K562 (cell line): ENCODE results near the gene CHAMP1. TPM values are rescaled to one million over a fixed set of nuclear protein-coding genes. Genes with fewer than 3 reads are reported as not detected.
A peak's percentile ranks its signal among the peaks of the same experiment; 100 is the strongest.

Experiments used
- ATAC-seq: fragments of 200-7000 bp; cut with Tn5 transposase; 3 replicates; pipeline ENCODE4 v1.9.1; 2020; ENCODE audit warnings: moderate library complexity
- BruUV-seq: library from RNA; stranded (reverse); fragments of 400-500 nt; replicated peaks from 2 replicates; lab custom pipeline; 2021; lab: Mats Ljungman, UMichigan
- CTCF ChIA-PET: fragments of 300-600 bp; formaldehyde crosslinking; extraction: SDS; loops from one replicate; lab custom pipeline; 2021; ENCODE audit warnings: low intra/inter-chr PET ratio; lab: Yijun Ruan, JAX
- POLR2A ChIA-PET: fragments of 300-600, 350-650 bp; sonication (Branson Sonifier 250); formaldehyde crosslinking; extraction: SDS; loops from one replicate; lab custom pipeline; 2021; ENCODE audit warnings: antibody characterized with exemption, inconsistent platforms; lab: Yijun Ruan, JAX
- DNase-seq, 4 experiments: peaks; one replicate each; pipeline versions ENCODE4 v3.0.0 to v3.0.0-alpha.2; 2011 to 2018; ENCODE audit warnings: low spot score in 3 of 4, mixed read lengths in 3 of 4; ENCODE audit errors: extremely low read depth in 1 of 4
- FAIRE-seq: peaks from 2 replicates; lab custom pipeline; 2011; peaks lifted over from hg19 to GRCh38; lab: Jason Lieb, UNC
- H2AFZ ChIP-seq: 2 replicates; pipeline ENCODE4 v1.6.0; 2011; ENCODE audit warnings: low read depth, low read length, control low read depth, inconsistent platforms
- H3K27ac ChIP-seq: fragments of 200-600 bp; 3 replicates; pipeline ENCODE4 v1.8.0; 2011; ENCODE audit warnings: low read depth, mild to moderate bottlenecking, control low read depth, inconsistent platforms, low read length, moderate library complexity, mixed read lengths; ENCODE audit errors: extremely low read depth
- H3K27me3 ChIP-seq, 2 experiments: fragments of 300-600 bp in 1 of 2; 2 replicates in 1 of 2; 3 replicates in 1 of 2; pipeline versions ENCODE4 v1.6.0 to v1.8.0; 2011; ENCODE audit warnings: inconsistent platforms in 2 of 2, low read length in 2 of 2, mild to moderate bottlenecking in 1 of 2, mixed read lengths in 1 of 2, moderate library complexity in 1 of 2; ENCODE audit not compliant: control insufficient read depth in 2 of 2, insufficient read depth in 2 of 2
- H3K36me3 ChIP-seq: fragments of 300-600 bp; 3 replicates; pipeline ENCODE4 v1.8.0; 2011; ENCODE audit warnings: mild to moderate bottlenecking, low read length, inconsistent platforms; ENCODE audit not compliant: control insufficient read depth, insufficient read depth
- H3K4me1 ChIP-seq, 2 experiments: fragments of 200-600 bp in 1 of 2; replicated peaks in 1 of 2; 2 replicates in 1 of 2; 3 replicates in 1 of 2; pipeline versions ENCODE4 v1.5.1 to v1.8.0; 2011; ENCODE audit warnings: inconsistent platforms in 2 of 2, low read length in 2 of 2, mild to moderate bottlenecking in 1 of 2, mixed read lengths in 1 of 2, moderate library complexity in 1 of 2; ENCODE audit not compliant: control insufficient read depth in 2 of 2, insufficient read depth in 2 of 2
- H3K4me2 ChIP-seq: 2 replicates; pipeline ENCODE4 v1.6.1; 2011; ENCODE audit warnings: low read length, control low read depth, inconsistent platforms, mixed read lengths; ENCODE audit not compliant: insufficient read depth
- H3K4me3 ChIP-seq: fragments of 200-600 bp; sonication (generic), shearing (Covaris generic); 2 replicates; pipeline ENCODE4 v1.5.1; 2016; ENCODE audit warnings: control low read depth, inconsistent platforms
- H3K79me2 ChIP-seq: fragments of 200-600 bp; 3 replicates; pipeline ENCODE4 v1.8.0; 2011; ENCODE audit warnings: low read length, inconsistent platforms; ENCODE audit not compliant: control insufficient read depth, insufficient read depth
- H3K9ac ChIP-seq, 2 experiments: 2 replicates each; pipeline versions ENCODE4 v1.6.0 to v1.6.1; 2011; ENCODE audit warnings: low read depth in 2 of 2, low read length in 2 of 2, control low read depth in 1 of 2, inconsistent platforms in 1 of 2, mild to moderate bottlenecking in 1 of 2, mixed read lengths in 1 of 2; ENCODE audit not compliant: insufficient read depth in 1 of 2
- H3K9me1 ChIP-seq: one replicate; pipeline ENCODE4 v1.6.0; 2011; ENCODE audit warnings: inconsistent platforms, mild to moderate bottlenecking, low read length, moderate library complexity; ENCODE audit not compliant: control insufficient read depth, insufficient read depth
- H3K9me3 ChIP-seq: replicated peaks from 2 replicates; pipeline ENCODE4 v1.5.1; 2011; ENCODE audit warnings: low read depth, low read length, inconsistent platforms; ENCODE audit not compliant: control insufficient read depth, insufficient read depth
- H4K20me1 ChIP-seq: replicated peaks from 2 replicates; pipeline ENCODE4 v1.6.1; 2011; ENCODE audit warnings: low read length, inconsistent platforms, mixed read lengths; ENCODE audit not compliant: control insufficient read depth, insufficient read depth
- C11orf30 ChIP-seq: fragments of 450-650 bp; IDR thresholded peaks from 2 replicates; pipeline ENCODE4 v1.6.1; 2016; ENCODE audit warnings: low read depth, mild to moderate bottlenecking
- DLX4 ChIP-seq: fragments of 250-450 bp; sonication (Bioruptor Pico); IDR thresholded peaks from 2 replicates; pipeline ENCODE4 v1.6.1; 2021; ENCODE audit warnings: mild to moderate bottlenecking
- ELK3 ChIP-seq: fragments of 450-650 bp; formaldehyde crosslinking; IDR thresholded peaks from 2 replicates; pipeline ENCODE4 v1.4.0; 2020; ENCODE audit warnings: mild to moderate bottlenecking
- ETV1 ChIP-seq: fragments of 450-650 bp; conservative IDR thresholded peaks from 2 replicates; pipeline ENCODE4 v1.6.1; 2016; ENCODE audit warnings: missing genetic modification characterization, control low read depth, low read depth, missing compliant biosample characterization
- FOSL1 ChIP-seq: fragments of 200-800 bp; sonication (Bioruptor generic); conservative IDR thresholded peaks from 2 replicates; pipeline ENCODE4 v1.6.1; 2016; ENCODE audit warnings: missing genetic modification characterization, missing compliant biosample characterization
- JUND ChIP-seq, 2 experiments: IDR thresholded peaks; 2 replicates in 1 of 2; 3 replicates in 1 of 2; pipeline ENCODE4 v1.6.1; 2011; ENCODE audit warnings: borderline replicate concordance in 2 of 2, low read depth in 2 of 2, low read length in 2 of 2, improper control_type of control experiment in 1 of 2, missing biosample characterization in 1 of 2, missing genetic modification characterization in 1 of 2, missing genetic modification reagents in 1 of 2
- KHSRP ChIP-seq: fragments of 450-650 bp; IDR thresholded peaks from 2 replicates; pipeline ENCODE4 v1.6.1; 2017
- MAFF ChIP-seq: IDR thresholded peaks from 2 replicates; pipeline ENCODE4 v1.6.1; 2012; ENCODE audit warnings: low read length, improper control_type of control experiment
- MAFG ChIP-seq: fragments of 450-650 bp; conservative IDR thresholded peaks from 2 replicates; pipeline ENCODE4 v1.6.1; 2016; ENCODE audit warnings: missing genetic modification characterization, missing compliant biosample characterization
- MXI1 ChIP-seq: IDR thresholded peaks from 2 replicates; pipeline ENCODE4 v1.6.1; 2011; ENCODE audit warnings: low read depth, mild to moderate bottlenecking, improper control_type of control experiment, low read length
- POLR3G ChIP-seq: IDR thresholded peaks from 2 replicates; pipeline ENCODE4 v1.6.1; 2011; ENCODE audit not compliant: insufficient read length, insufficient replicate concordance; ENCODE audit errors: extremely low read depth
- SMARCE1 ChIP-seq: fragments of 450-650 bp; IDR thresholded peaks from 2 replicates; pipeline ENCODE4 v1.7.1; 2016; ENCODE audit warnings: mild to moderate bottlenecking
- TCF15 ChIP-seq: fragments of 250-450 bp; sonication (Bioruptor Pico); IDR thresholded peaks from 2 replicates; pipeline ENCODE4 v1.8.0; 2022; ENCODE audit warnings: moderate library complexity, mild to moderate bottlenecking, inconsistent platforms
- THRAP3 ChIP-seq: fragments of 450-650 bp; IDR thresholded peaks from 2 replicates; pipeline ENCODE4 v1.6.1; 2016; ENCODE audit warnings: mild to moderate bottlenecking, inconsistent platforms, borderline replicate concordance
- ZBED1 ChIP-seq: IDR thresholded peaks from 2 replicates; pipeline ENCODE4 v1.6.1; 2014
- ZFX ChIP-seq: sonication (generic); formaldehyde crosslinking; IDR thresholded peaks from 2 replicates; pipeline ENCODE4 v1.8.0; 2022; ENCODE audit warnings: mild to moderate bottlenecking, missing genetic modification reagents, moderate library complexity
- ZHX1 ChIP-seq: fragments of 150-350 bp; conservative IDR thresholded peaks from 2 replicates; pipeline ENCODE4 v1.6.1; 2014; ENCODE audit warnings: low read length
- ZNF224 ChIP-seq: sonication (generic); formaldehyde crosslinking; IDR thresholded peaks from 2 replicates; pipeline ENCODE4 v1.8.0; 2022; ENCODE audit warnings: mild to moderate bottlenecking, missing genetic modification reagents
- ZNF3 ChIP-seq: fragments of 250-450 bp; sonication (Bioruptor Pico); IDR thresholded peaks from 2 replicates; pipeline ENCODE4 v1.5.0; 2021; ENCODE audit warnings: mild to moderate bottlenecking, moderate library complexity
- ZNF316 ChIP-seq: fragments of 450-650 bp; IDR thresholded peaks from 2 replicates; pipeline ENCODE4 v1.6.1; 2016
- WGBS: fragments of 100-300 bp; shearing (Covaris generic); methylation state at CpG from one replicate; pipeline ENCODE4 v1.1.6; 2016; ENCODE audit warnings: low coverage, mixed read lengths; ENCODE audit not compliant: insufficient coverage; ENCODE audit errors: missing lambda C conversion rate; 5-methylcytosine and 5-hydroxymethylcytosine counted together
- in situ Hi-C: fragments of 300-500 bp; cut with MboI; formaldehyde crosslinking; loops from 4 replicates; pipeline ENCODE4 v1.15.0; 2018; ENCODE audit warnings: inconsistent platforms, mixed read lengths
- intact Hi-C: fragments of 100-400 bp; cut with micrococcal nuclease; formaldehyde crosslinking; loops from 2 replicates; pipeline ENCODE4 v1.14.2; 2022
- polyA plus RNA-seq, 8 experiments: library from polyadenylated mRNA; depleted of rRNA in 4 of 8; stranded (reverse) in 5 of 8; unstranded in 3 of 8; fragments of >200 nt; fragmentation: Nextera tagmentation in 2 of 8; fragmentation: Illumina TruSeq in 1 of 8; extraction: Ambion mirVana in 2 of 8; extraction: Trizol in 1 of 8; gene quantifications; 2 replicates each; pipeline versions ENCODE4 v1.2.1 to v1.2.3, GENCODE V29; 2011 to 2014; ENCODE audit warnings: inconsistent platforms in 1 of 8, missing spikeins in 1 of 8
- total RNA-seq, 7 experiments: library from RNA; depleted of rRNA in 6 of 7; stranded (reverse); fragments of >200 nt in 6 of 7; fragmentation: Illumina TruSeq in 2 of 7; extraction: Trizol in 2 of 7; gene quantifications; 2 replicates each; pipeline versions ENCODE4 v1.2.1 to v1.2.3, GENCODE V29; 2011 to 2021; ENCODE audit warnings: low replicate concordance in 1 of 7

The CHAMP1 gene
- total and polyA plus RNA-seq, 9 of the 15 experiments (the other 6 are each of a cell fraction or from before 2014, with no cell fraction given) = 0.70 to 40.6 (median 15.3) TPM

GRCh38 chr13:114285166-114285808, 29.0 kb upstream of the CHAMP1 start:
- H3K9me1 ChIP-seq = no peaks in the 10 kb centered on the region
- H3K4me1 ChIP-seq = peaks cover 15 to 31% of the 10 kb centered on the region in 2 experiments
- POLR2A ChIA-PET = interaction anchor here (0.7 to 1.0 kb wide), 3 partner anchors 10 to 33 kb away, joined by 3 read pairs; no protein-coding TSS in a partner anchor
- no peaks in the 10 kb centered on the region for H3K27me3 ChIP-seq
- no peak overlapping the region for H3K4me2 ChIP-seq
- in situ Hi-C loops = no loop called here
- peak overlapping the region; percentile 3; the same call in 1 of the 3 replicates for H3K27ac ChIP-seq
- no peaks in the 10 kb centered on the region; the same call in 1 of the 2 replicates for H4K20me1 ChIP-seq
- no peak overlapping the region for H3K4me3 ChIP-seq
- peaks cover 50% of the 10 kb centered on the region for H3K79me2 ChIP-seq
- H3K9ac ChIP-seq = no peak overlapping the region
- intact Hi-C loops = no loop called here
- H2AFZ ChIP-seq = no peak overlapping the region
- DNase-seq (no peak), FAIRE-seq (no peak), ATAC-seq (no peak)
- no TSS peak for BruUV-seq
- peaks cover 69% of the 10 kb centered on the region for H3K36me3 ChIP-seq
- CTCF ChIA-PET = no interaction called here
- H3K9me3 ChIP-seq = no peaks in the 10 kb centered on the region
- 74% methylated on average over 4 of the region's 4 CpGs for WGBS
- TF ChIP-seq C11orf30 (peak; percentile 92), ELK3 (CRISPR knock-in tag) (no peak), FOSL1 (tag) (no peak), ZNF3 (CRISPR knock-in tag) (no peak), TCF15 (CRISPR knock-in tag) (no peak), ZNF224 (CRISPR knock-in tag) (no peak), ZFX (CRISPR knock-in tag) (no peak), MAFG (tag) (peak; percentile 88), KHSRP (no peak), ZNF316 (peak; percentile 97), ETV1 (tag) (no peak), ZBED1 (no peak), MAFF (peak; percentile 71), THRAP3 (no peak), DLX4 (CRISPR knock-in tag) (no peak), POLR3G (no peak), ZHX1 (no peak), SMARCE1 (no peak), MXI1 (no peak), JUND (IDR thresholded peaks at IDR 0.05; ENCODE audit: borderline replicate concordance, low read depth, low read length) (no peak), JUND (tag; IDR thresholded peaks at IDR 0.05; ENCODE audit: borderline replicate concordance, low read depth, low read length) (no peak)
